ENCODE results near the gene SETBP1.

- no peak for TF ChIP-seq CTCF (IDR thresholded peaks at IDR 0.05; ENCODE audit: control extremely low read depth in 1 of 3, insufficient read depth in 1 of 3, low read depth in 1 of 3, low read length in 3 of 3)
- no peak for TF ChIP-seq EZH2 (IDR thresholded peaks at IDR 0.05; ENCODE audit: low read depth, low read length, severe bottlenecking)
- no peak for TF ChIP-seq GABPA (IDR thresholded peaks at IDR 0.05; ENCODE audit: borderline replicate concordance, insufficient read depth, low read length)
- TF ChIP-seq RAD21 (IDR thresholded peaks at IDR 0.05 in 1 of 2, conservative IDR thresholded peaks at IDR 0.05 in 1 of 2; ENCODE audit: low read depth in 2 of 2, low read length in 2 of 2): no peak
- no peak for TF ChIP-seq NRF1 (IDR thresholded peaks at IDR 0.05; ENCODE audit: low read depth, low read length)
- no peak for TF ChIP-seq RXRA (IDR thresholded peaks at IDR 0.05; ENCODE audit: insufficient read depth, low read depth, low read length)
- TF ChIP-seq POLR2A (IDR thresholded peaks at IDR 0.05; ENCODE audit: control extremely low read depth in 1 of 2, low read depth in 2 of 2, low read length in 2 of 2): no peak
- TF ChIP-seq SUZ12 (IDR thresholded peaks at IDR 0.05; ENCODE audit: low read length): no peak
- TF ChIP-seq ATF2 (IDR thresholded peaks at IDR 0.05; ENCODE audit: low read length): no peak
- no peak for TF ChIP-seq GTF2F1 (IDR thresholded peaks at IDR 0.05; ENCODE audit: borderline replicate concordance, low read depth, low read length)
These were observed 426.7 kb downstream of the SETBP1 start for GRCh38 chr18:45107425-45107824.

Data from H1 (cell line).